ENCODE data around the gene FAM53B. TPM values are rescaled to one million over a fixed set of nuclear protein-coding genes. Genes with fewer than 3 reads are reported as not detected.
"Not testable (repeated sequence)": the region's sequence is repeated elsewhere in the genome, so short reads cannot be mapped to it uniquely, and the experiment has no call there.

The FAM53B gene
- 10 to 100 TPM; 26.6 to 34.6 TPM for total RNA-seq
- polyA plus RNA-seq (ENCODE audit: insufficient read length in 6 of 6) = 10 to 100 TPM; 12.8 to 26.1 (median 20.9) TPM
- long read RNA-seq, donor 1, full-length matches to known transcripts = 4 of 4 reads
- long read RNA-seq, donor 1, partial matches to known transcripts = 0 of 4 reads
- long read RNA-seq, donor 1, other reads (novel, unspliced or antisense) = 0 of 4 reads
- long read RNA-seq, donor 2, full-length matches to known transcripts = 2 of 11 reads
- long read RNA-seq, donor 2, partial matches to known transcripts = 9 of 11 reads
- long read RNA-seq, donor 2, other reads (novel, unspliced or antisense) = 0 of 11 reads
- long read RNA-seq, donor 3, full-length matches to known transcripts = 3 of 3 reads
- long read RNA-seq, donor 3, partial matches to known transcripts = 0 of 3 reads
- long read RNA-seq, donor 3, other reads (novel, unspliced or antisense) = 0 of 3 reads
- long read RNA-seq, donor 4 = 0 reads
- long read RNA-seq, donor 5 = 0 reads
- long read RNA-seq, donor 6, full-length matches to known transcripts = 1 of 1 reads
- long read RNA-seq, donor 6, partial matches to known transcripts = 0 of 1 reads
- long read RNA-seq, donor 6, other reads (novel, unspliced or antisense) = 0 of 1 reads
- long read RNA-seq, donor 7 = 0 reads
- long read RNA-seq, donor 8, full-length matches to known transcripts = 1 of 1 reads
- long read RNA-seq, donor 8, partial matches to known transcripts = 0 of 1 reads
- long read RNA-seq, donor 8, other reads (novel, unspliced or antisense) = 0 of 1 reads
- long read RNA-seq, donor 9 = 0 reads
- long read RNA-seq, donor 10, partial matches to known transcripts = 0 of 2 reads
- long read RNA-seq, donor 10, other reads (novel, unspliced or antisense) = 2 of 2 reads
- long read RNA-seq, donor 11, full-length matches to known transcripts = 1 of 1 reads
- long read RNA-seq, donor 11, partial matches to known transcripts = 0 of 1 reads
- long read RNA-seq, donor 11, other reads (novel, unspliced or antisense) = 0 of 1 reads
- long read RNA-seq, donor 12 = 0 reads

GRCh38 chr10:124744102-124745050, at the start of gene FAM53B:
Gene FAM53B, minus strand, starts transcription at chr10:124744378. Its CDS starts 37,665 bp downstream, at chr10:124706713.
- Histone ChIP-seq H3K36me3 (no peaks in the 10 kb centered on the region), H3K4me3 (peak within 1 kb of the TSS; percentile 65 to 83), H3K4me1 (peaks cover 37 to 46% of the 10 kb centered on the region in 2 donors), H3K9me3 (no peaks in the 10 kb centered on the region), H3K27me3 (no peaks in the 10 kb centered on the region), H3K27ac (peak within 1 kb of the TSS; percentile 82 to 93)
- DNase-seq (peak; percentile 81 to 97 (median 88)), ATAC-seq (peak; percentile 63)
- intact Hi-C loops (cut with DNase I) = loop anchor here in 1 of 2 donors (5.0 kb wide), 2 partner anchors 112 to 212 kb away; no protein-coding TSS in a partner anchor
- TF ChIP-seq CTCF (IDR thresholded peaks at IDR 0.05) = no peak

GRCh38 chr10:124792998-124793352, 48.8 kb upstream of the FAM53B start:
- TF ChIP-seq CTCF (IDR thresholded peaks at IDR 0.05) = no peak
- Histone ChIP-seq H3K36me3 (peaks cover 0 to 6% of the 10 kb centered on the region in 2 donors), H3K27ac (no peak overlapping the region), H3K27me3 (no peaks in the 10 kb centered on the region), H3K4me3 (peak overlapping the region in 1 of 2 donors; percentile 79), H3K4me1 (peaks cover 7 to 13% of the 10 kb centered on the region in 2 donors), H3K9me3 (no peaks in the 10 kb centered on the region)
- ATAC-seq (no peak), DNase-seq (no peak)
- intact Hi-C loops (cut with DNase I) = no loop called here

- Histone ChIP-seq H3K27ac (peak within 1 kb of the TSS; percentile 89 to 91), H3K36me3 (peaks cover 0 to 14% of the 10 kb centered on the region in 2 donors), H3K4me1 (peaks cover 7 to 13% of the 10 kb centered on the region in 2 donors), H3K9me3 (no peaks in the 10 kb centered on the region), H3K27me3 (no peaks in the 10 kb centered on the region), H3K4me3 (peak within 1 kb of the TSS; percentile 79 to 93)
- intact Hi-C loops (cut with DNase I) = no loop called here
- peak; percentile 100 for ATAC-seq
- TF ChIP-seq CTCF (IDR thresholded peaks at IDR 0.05) = peak; percentile 47 to 63
- DNase-seq = peak; percentile 85 to 97 (median 90)
These were observed 47.6 kb upstream of the FAM53B start, which contains the start of gene EEF1AKMT2 for GRCh38 chr10:124791547-124792348. Gene EEF1AKMT2, minus strand, starts transcription at chr10:124791887. Its CDS starts 54 bp downstream, at chr10:124791833.

GRCh38 chr10:124782900-124783299, 38.7 kb upstream of the FAM53B start:
- peaks cover 0 to 70% of the 10 kb centered on the region in 2 donors for H3K36me3 ChIP-seq
- H3K4me3 ChIP-seq; ATAC-seq; H3K4me1 ChIP-seq; H3K9me3 ChIP-seq; H3K27me3 ChIP-seq; intact Hi-C loops (cut with DNase I); H3K27ac ChIP-seq; DNase-seq: not testable (repeated sequence)
